GM21737 (cell line): Measurements from ENCODE around the gene CYSTM1.
"Not testable (repeated sequence)": the region's sequence is repeated elsewhere in the genome, so short reads cannot be mapped to it uniquely, and the experiment has no call there.

Experiments
- ATAC-seq: cut with Tn5 transposase; IDR thresholded peaks from one replicate; pipeline ENCODE4 v1.9.1; 2021; ENCODE audit warnings: mild to moderate bottlenecking, moderate library complexity; ENCODE audit not compliant: unreplicated experiment

The CYSTM1 gene

GRCh38 chr5:140175367-140176030 is 511 bp downstream of the CYSTM1 start:
- peak; percentile 35 for ATAC-seq

DNA sequence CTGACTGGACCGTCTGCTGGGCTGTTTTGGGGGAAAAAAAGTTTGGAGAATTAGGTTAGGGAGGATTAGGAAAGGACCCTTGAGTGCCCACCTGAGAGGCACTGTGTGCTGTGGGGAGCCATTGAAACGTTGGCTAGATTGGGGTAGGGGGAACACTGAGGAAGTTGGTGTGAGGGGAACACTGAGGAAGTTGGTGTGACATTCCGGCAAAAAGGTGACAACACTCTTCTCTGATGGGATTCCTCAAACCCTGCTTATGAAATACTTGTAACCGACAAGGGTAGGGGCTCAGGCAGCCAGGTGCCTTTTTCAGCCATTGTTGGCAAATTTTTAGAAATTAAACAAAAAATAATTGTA is 1.0 kb downstream of the CYSTM1 start:
- ATAC-seq: no peak

DNA sequence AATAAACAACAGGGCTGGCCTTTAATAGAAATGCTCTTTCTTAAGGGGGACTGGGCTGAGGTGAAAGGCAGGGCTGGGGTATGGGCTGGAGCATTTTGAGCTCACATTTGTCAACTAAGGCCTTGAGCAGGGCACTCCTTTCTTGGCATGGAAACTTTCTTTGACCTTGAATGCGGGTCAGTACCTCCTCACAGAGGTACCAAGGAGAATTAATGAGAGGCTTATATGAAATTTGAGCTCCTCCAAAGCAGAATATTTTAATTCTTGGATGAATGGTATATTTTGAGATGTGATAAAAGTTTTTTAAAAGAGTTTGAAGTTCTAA is 3.1 kb downstream of the CYSTM1 start:
- no peak for ATAC-seq

- ATAC-seq: no peak
Observed at GRCh38 chr5:140178482-140179116, 3.6 kb downstream of the CYSTM1 start.

DNA sequence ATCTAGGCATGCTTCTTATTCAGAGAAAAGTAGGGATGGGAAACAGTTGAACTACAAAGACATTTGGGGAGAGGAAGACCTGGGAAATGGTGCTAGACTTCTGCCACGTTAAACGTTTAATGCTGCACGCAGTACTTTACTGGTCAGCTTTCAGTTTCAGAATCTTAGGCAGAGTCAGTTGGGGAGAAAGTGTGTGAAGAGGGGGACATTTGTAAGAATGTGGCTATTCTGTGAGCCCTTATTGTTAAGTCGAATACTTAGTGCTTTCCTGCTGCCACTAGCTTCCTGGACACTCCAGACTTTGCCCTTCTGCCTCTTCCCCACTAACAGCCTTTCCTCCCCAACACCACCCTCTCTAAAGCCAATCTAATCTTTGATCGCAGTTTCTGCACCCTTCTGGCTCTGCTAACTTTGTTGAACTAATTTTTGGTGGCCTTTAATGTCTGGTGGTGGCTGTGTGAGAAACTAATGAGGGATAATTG is 6.1 kb downstream of the CYSTM1 start:
- ATAC-seq: no peak

GRCh38 chr5:140181525-140181924 is 6.5 kb downstream of the CYSTM1 start:
- no peak for ATAC-seq

- no peak for ATAC-seq
Observed at GRCh38 chr5:140182075-140182711, 7.2 kb downstream of the CYSTM1 start.

DNA sequence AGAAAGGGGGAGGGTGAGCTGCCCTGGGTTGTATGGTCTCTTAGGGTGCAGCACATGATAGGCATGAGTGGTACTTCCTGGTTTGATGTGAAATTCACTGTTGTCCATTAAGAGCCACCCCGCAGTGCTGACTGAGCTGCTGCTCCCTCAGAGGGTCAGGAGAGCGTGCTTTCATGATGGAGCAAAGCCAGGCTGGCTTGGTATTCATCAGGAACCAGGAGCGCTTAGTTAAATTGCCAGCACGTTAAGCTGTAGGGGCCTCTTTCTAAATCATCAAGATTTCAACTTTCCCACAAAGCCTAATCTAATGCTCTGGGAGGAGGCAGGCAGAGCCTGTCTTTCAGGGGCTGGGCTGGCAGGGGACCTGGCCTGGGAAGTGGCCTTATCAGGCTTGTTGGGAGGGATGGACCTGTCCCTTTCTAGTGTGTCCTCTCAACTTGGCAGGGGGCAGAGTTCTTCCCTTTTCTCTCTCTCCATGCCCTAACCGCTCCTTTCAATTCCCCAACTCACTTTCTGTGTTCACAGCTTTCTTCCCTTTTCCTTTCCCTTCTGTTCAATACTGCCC is 7.9 kb downstream of the CYSTM1 start:
- no peak for ATAC-seq

- no peak for ATAC-seq
Observed at GRCh38 chr5:140185409-140185808, 10.4 kb downstream of the CYSTM1 start.

- no peak for ATAC-seq
Observed at GRCh38 chr5:140186267-140186671, 11.3 kb downstream of the CYSTM1 start.

- no peak for ATAC-seq
Observed at GRCh38 chr5:140189253-140189652, 14.3 kb downstream of the CYSTM1 start.

GRCh38 chr5:140189977-140190871 is 15.2 kb downstream of the CYSTM1 start:
- ATAC-seq: no peak

GRCh38 chr5:140190872-140191218 is 15.9 kb downstream of the CYSTM1 start:
- ATAC-seq: no peak

DNA sequence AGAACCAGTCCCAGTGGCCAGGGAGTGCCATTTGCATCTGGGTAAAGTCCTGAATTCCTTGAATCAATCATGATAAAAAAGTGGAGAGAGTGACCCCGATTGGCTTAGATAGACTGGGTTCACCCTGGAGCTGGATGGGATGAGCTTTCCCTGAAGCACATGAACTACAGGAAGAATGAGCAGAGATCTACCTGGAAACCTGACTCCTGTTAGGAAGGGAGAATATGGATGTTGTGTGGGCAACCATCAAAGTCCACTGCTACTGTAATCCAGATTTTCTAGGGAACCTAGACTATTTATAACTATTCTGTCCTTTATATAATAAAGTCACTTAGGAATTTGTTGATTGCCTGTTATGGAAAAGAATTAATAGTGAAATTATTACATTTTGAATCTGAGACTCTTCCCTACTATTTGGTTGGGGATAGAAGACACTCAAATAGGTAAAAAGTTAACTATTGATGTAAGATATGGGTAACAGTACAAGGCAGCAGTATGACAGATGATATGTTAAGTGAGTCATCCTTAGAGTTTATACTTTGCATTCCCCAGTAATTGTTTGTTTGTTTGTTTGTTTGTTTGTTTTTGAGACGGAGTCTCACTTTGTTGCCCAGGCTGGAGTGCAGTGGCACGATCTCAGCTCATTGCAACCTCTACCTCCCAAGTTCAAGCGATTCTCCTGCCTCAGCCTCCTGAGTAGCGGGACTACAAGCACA is 17.9 kb downstream of the CYSTM1 start:
- no peak for ATAC-seq

DNA sequence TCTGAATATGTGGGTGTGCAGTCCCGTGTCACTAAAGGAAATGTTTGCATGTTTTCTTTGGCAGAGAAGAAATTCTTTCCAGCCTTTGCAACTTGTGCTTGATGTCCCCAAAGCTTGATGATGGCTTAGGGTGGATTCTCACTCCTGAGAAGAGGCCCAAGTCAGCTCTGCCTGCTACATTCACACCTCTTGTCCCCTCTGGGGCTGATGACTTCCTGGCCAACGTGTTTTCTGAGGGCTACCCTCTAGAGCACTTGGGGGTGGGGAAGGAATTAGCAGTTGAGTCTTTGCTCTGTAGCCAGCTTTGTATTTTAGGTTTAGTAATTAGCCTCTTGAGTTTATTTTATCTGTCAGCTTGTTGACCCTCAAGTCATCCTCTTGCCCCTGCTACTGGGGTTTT is 19.7 kb downstream of the CYSTM1 start:
- ATAC-seq: no peak

- ATAC-seq: no peak
Observed at GRCh38 chr5:140196115-140196814, 21.3 kb downstream of the CYSTM1 start.

GRCh38 chr5:140197023-140197422 is 22.0 kb downstream of the CYSTM1 start:
- no peak for ATAC-seq

GRCh38 chr5:140198915-140199314 is 23.9 kb downstream of the CYSTM1 start:
- not testable (repeated sequence) for ATAC-seq

- ATAC-seq: no peak
Observed at GRCh38 chr5:140202078-140202477, 27.1 kb downstream of the CYSTM1 start.

DNA sequence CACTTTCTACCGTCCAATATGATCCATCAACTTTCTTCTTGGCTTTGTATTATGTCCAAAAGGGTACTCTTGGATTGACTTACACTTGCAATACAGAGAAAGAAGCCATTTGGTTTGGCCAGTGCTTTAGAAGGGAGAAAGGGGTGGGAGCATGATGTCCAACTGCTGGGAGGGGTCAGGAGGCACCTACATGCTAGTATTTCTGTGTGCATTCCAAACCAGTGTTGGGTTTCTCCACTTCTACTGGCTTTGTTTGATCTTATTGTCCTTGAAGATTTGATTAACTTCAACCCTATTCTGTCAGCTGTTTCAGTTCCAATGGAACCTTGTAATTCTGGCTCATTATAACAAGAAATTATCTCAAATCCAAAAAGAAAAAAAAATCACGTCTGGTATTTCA is 27.6 kb downstream of the CYSTM1 start:
- no peak for ATAC-seq
